H1 (cell line): ENCODE results near the gene GPC4. TPM values are rescaled to one million over a fixed set of nuclear protein-coding genes. Genes with fewer than 3 reads are reported as not detected.
A peak's percentile ranks its signal among the peaks of the same experiment; 100 is the strongest.

Experiments used
- CTCF ChIA-PET: fragments of 300-600 bp; sonication (Branson Sonifier 250); formaldehyde crosslinking; loops from one replicate; lab custom pipeline; 2021; ENCODE audit not compliant: partially characterized antibody; lab: Charles Lee
- POLR2A ChIA-PET: fragments of 300-600 bp; sonication (Branson Sonifier 250); formaldehyde crosslinking; loops from one replicate; lab custom pipeline; 2021; ENCODE audit warnings: inconsistent platforms; ENCODE audit not compliant: partially characterized antibody; lab: Charles Lee
- DNase-seq, 2 experiments: peaks; one replicate each; pipeline versions ENCODE4 v3.0.0 to v3.0.0-alpha.2; 2010 to 2022; ENCODE audit warnings: low spot score in 2 of 2, low read depth in 1 of 2, mixed read lengths in 1 of 2
- FAIRE-seq: peaks from 2 replicates; lab custom pipeline; 2011; peaks lifted over from hg19 to GRCh38; lab: Jason Lieb, UNC
- H2AFZ ChIP-seq: 2 replicates; pipeline ENCODE4 v1.8.1; 2012; ENCODE audit warnings: low read length, inconsistent platforms
- H2AK5ac ChIP-seq: 2 replicates; pipeline ENCODE4 v1.6.1; 2013; ENCODE audit warnings: low read depth, low read length
- H2BK120ac ChIP-seq: replicated peaks from 2 replicates; pipeline ENCODE3; 2013; ENCODE audit warnings: low read depth, low read length, inconsistent platforms
- H2BK12ac ChIP-seq: 2 replicates; pipeline ENCODE4 v1.6.1; 2013; ENCODE audit warnings: low read depth, low read length
- H2BK15ac ChIP-seq: 2 replicates; pipeline ENCODE4 v1.6.1; 2013; ENCODE audit warnings: low read length
- H2BK20ac ChIP-seq: 2 replicates; pipeline ENCODE4 v1.6.1; 2013; ENCODE audit warnings: low read length
- H2BK5ac ChIP-seq: 2 replicates; pipeline ENCODE4 v1.6.1; 2013; ENCODE audit warnings: low read depth, low read length
- H3K14ac ChIP-seq: 2 replicates; pipeline ENCODE4 v1.6.1; 2013; ENCODE audit warnings: inconsistent platforms; ENCODE audit not compliant: insufficient read length
- H3K18ac ChIP-seq: 2 replicates; pipeline ENCODE4 v1.6.1; 2013; ENCODE audit warnings: low read length; ENCODE audit errors: extremely low read depth
- H3K23ac ChIP-seq: 2 replicates; pipeline ENCODE4 v1.6.1; 2013; ENCODE audit warnings: inconsistent platforms; ENCODE audit not compliant: insufficient read length
- H3K23me2 ChIP-seq: 2 replicates; pipeline ENCODE4 v1.6.1; 2013; ENCODE audit warnings: low read depth, low read length
- H3K27ac ChIP-seq: 2 replicates; pipeline ENCODE4 v1.6.1; 2011; ENCODE audit warnings: low read depth, low read length, inconsistent platforms
- H3K27me3 ChIP-seq, 4 experiments: replicated peaks in 1 of 4; 1 replicate in 1 of 4; 2 replicates in 3 of 4; pipeline versions ENCODE4 v1.6.1 to v1.8.1; 2011 to 2013; ENCODE audit warnings: low read length in 3 of 4, mild to moderate bottlenecking in 3 of 4, inconsistent platforms in 2 of 4, mixed read lengths in 2 of 4, moderate library complexity in 1 of 4; ENCODE audit not compliant: control insufficient read depth in 3 of 4, insufficient read depth in 3 of 4; ENCODE audit errors: extremely low read depth in 1 of 4
- H3K36me3 ChIP-seq, 4 experiments: 2 replicates each; pipeline versions ENCODE4 v1.6.1 to v1.8.1; 2011 to 2013; ENCODE audit warnings: mild to moderate bottlenecking in 4 of 4, low read length in 3 of 4, moderate library complexity in 2 of 4, control low read depth in 1 of 4, inconsistent platforms in 1 of 4; ENCODE audit not compliant: insufficient read depth in 4 of 4, control insufficient read depth in 2 of 4
- H3K4ac ChIP-seq: replicated peaks from 2 replicates; pipeline ENCODE3; 2013; ENCODE audit warnings: low read length, low read depth, mixed read lengths, inconsistent platforms; ENCODE audit not compliant: insufficient read length
- H3K4me1 ChIP-seq, 4 experiments: replicated peaks in 1 of 4; 1 replicate in 1 of 4; 2 replicates in 3 of 4; pipeline versions ENCODE4 v1.6.1 to v1.8.1; 2011 to 2013; ENCODE audit warnings: low read length in 3 of 4, inconsistent platforms in 2 of 4, mixed read lengths in 1 of 4; ENCODE audit not compliant: insufficient read depth in 4 of 4, control insufficient read depth in 3 of 4
- H3K4me2 ChIP-seq, 2 experiments: 2 replicates each; pipeline versions ENCODE4 v1.6.1 to v1.8.1; 2011 to 2013; ENCODE audit warnings: low read depth in 2 of 2, low read length in 2 of 2, control low read depth in 1 of 2, inconsistent platforms in 1 of 2, mild to moderate bottlenecking in 1 of 2; ENCODE audit not compliant: insufficient read depth in 1 of 2
- H3K4me3 ChIP-seq, 4 experiments: fragments of 200-600, 300-600 bp in 1 of 4; sonication (generic), shearing (Covaris generic), sonication (Bioruptor Twin) in 1 of 4; 2 replicates each; pipeline versions ENCODE4 v1.5.1 to v1.8.1; 2011 to 2016; ENCODE audit warnings: low read length in 4 of 4, low read depth in 3 of 4, control low read depth in 2 of 4, inconsistent platforms in 2 of 4, mild to moderate bottlenecking in 2 of 4, mixed read lengths in 1 of 4, moderate library complexity in 1 of 4; ENCODE audit not compliant: insufficient read depth in 2 of 4; ENCODE audit errors: extremely low read depth in 1 of 4
- H3K56ac ChIP-seq: replicated peaks from 2 replicates; pipeline ENCODE3; 2013; ENCODE audit warnings: low read depth, mild to moderate bottlenecking, mixed read lengths, low read length, inconsistent platforms; ENCODE audit not compliant: insufficient read length
- H3K79me1 ChIP-seq: 2 replicates; pipeline ENCODE4 v1.6.1; 2013; ENCODE audit warnings: low read depth, low read length, control low read depth
- H3K79me2 ChIP-seq, 2 experiments: 2 replicates each; pipeline versions ENCODE4 v1.6.1 to v1.8.1; 2012 to 2013; ENCODE audit warnings: low read length in 2 of 2, mild to moderate bottlenecking in 2 of 2, inconsistent platforms in 1 of 2; ENCODE audit not compliant: insufficient read depth in 2 of 2, control insufficient read depth in 1 of 2
- H3K9ac ChIP-seq, 4 experiments: replicated peaks in 1 of 4; 1 replicate in 1 of 4; 2 replicates in 3 of 4; pipeline versions ENCODE4 v1.6.1 to v1.8.1; 2011 to 2013; ENCODE audit warnings: low read depth in 3 of 4, low read length in 3 of 4, control low read depth in 2 of 4, mild to moderate bottlenecking in 2 of 4, moderate library complexity in 2 of 4, inconsistent platforms in 1 of 4; ENCODE audit errors: extremely low read depth in 1 of 4
- H3K9me3 ChIP-seq, 2 experiments: 2 replicates each; pipeline versions ENCODE4 v1.6.1 to v1.8.1; 2012 to 2013; ENCODE audit warnings: mild to moderate bottlenecking in 2 of 2, moderate library complexity in 2 of 2, control low read depth in 1 of 2, inconsistent platforms in 1 of 2, low read depth in 1 of 2, low read length in 1 of 2, mixed read lengths in 1 of 2; ENCODE audit not compliant: insufficient read depth in 2 of 2
- H4K20me1 ChIP-seq, 2 experiments: replicated peaks in 1 of 2; 2 replicates each; pipeline versions ENCODE3 to v1.8.1; 2011 to 2013; ENCODE audit warnings: inconsistent platforms in 2 of 2, low read length in 2 of 2, mild to moderate bottlenecking in 1 of 2; ENCODE audit not compliant: insufficient read depth in 2 of 2, control insufficient read depth in 1 of 2
- H4K5ac ChIP-seq: 2 replicates; pipeline ENCODE4 v1.6.1; 2013; ENCODE audit warnings: low read length, low read depth, mixed read lengths, inconsistent platforms; ENCODE audit not compliant: insufficient read length
- H4K8ac ChIP-seq: 2 replicates; pipeline ENCODE4 v1.8.0; 2013; ENCODE audit warnings: mild to moderate bottlenecking, moderate library complexity, low read length, inconsistent platforms; ENCODE audit not compliant: insufficient read depth; ENCODE audit errors: extremely low read depth
- H4K91ac ChIP-seq: replicated peaks from 2 replicates; pipeline ENCODE3; 2013; ENCODE audit warnings: low read length, mixed read lengths, inconsistent platforms; ENCODE audit not compliant: insufficient read length
- PHF8 ChIP-seq: fragments of 200-600 bp; sonication (generic); conservative IDR thresholded peaks from 2 replicates; pipeline ENCODE4 v1.7.1; 2012; ENCODE audit warnings: low read depth, mild to moderate bottlenecking, inconsistent platforms, low read length, moderate library complexity
- WGBS, 2 experiments: shearing (Covaris generic) in 1 of 2; methylation state at CpG; one replicate each; pipeline versions ENCODE4 v1.1.6 to v1.1.7; 2013 to 2015; ENCODE audit warnings: low lambda C conversion rate in 2 of 2, mixed read lengths in 2 of 2, inconsistent platforms in 1 of 2, low coverage in 1 of 2, missing lambda C conversion rate in 1 of 2; ENCODE audit not compliant: insufficient replicate concordance in 2 of 2, insufficient coverage in 1 of 2, insufficient read length in 1 of 2; ENCODE audit errors: extremely low coverage in 1 of 2, missing lambda C conversion rate in 1 of 2; 5-methylcytosine and 5-hydroxymethylcytosine counted together
- polyA plus RNA-seq, 7 experiments: library from polyadenylated mRNA; depleted of rRNA in 3 of 7; stranded (reverse) in 5 of 7; unstranded in 2 of 7; fragments of >200 nt in 5 of 7; fragments of 200-250 nt in 2 of 7; gene quantifications; 1 replicate in 5 of 7; 2 replicates in 1 of 7; 4 replicates in 1 of 7; pipeline versions ENCODE4 v1.2.1 to v1.2.3, GENCODE V29; 2011 to 2013; ENCODE audit warnings: missing spikeins in 2 of 7, mixed read lengths in 2 of 7
- total RNA-seq: library from RNA; stranded (reverse); fragmentation: NEBNext Ultra II Directional; extraction: Animal tissue kit (Norgen Biotek cat#: 25700); gene quantifications from 2 replicates; pipeline ENCODE4 v1.2.1, GENCODE V29; 2021

GPC4 gene
- total and polyA plus RNA-seq, 2 of the 8 experiments (the other 6 are each of a cell fraction or from before 2014, with no cell fraction given) = 46.8 to 230 TPM

DNA sequence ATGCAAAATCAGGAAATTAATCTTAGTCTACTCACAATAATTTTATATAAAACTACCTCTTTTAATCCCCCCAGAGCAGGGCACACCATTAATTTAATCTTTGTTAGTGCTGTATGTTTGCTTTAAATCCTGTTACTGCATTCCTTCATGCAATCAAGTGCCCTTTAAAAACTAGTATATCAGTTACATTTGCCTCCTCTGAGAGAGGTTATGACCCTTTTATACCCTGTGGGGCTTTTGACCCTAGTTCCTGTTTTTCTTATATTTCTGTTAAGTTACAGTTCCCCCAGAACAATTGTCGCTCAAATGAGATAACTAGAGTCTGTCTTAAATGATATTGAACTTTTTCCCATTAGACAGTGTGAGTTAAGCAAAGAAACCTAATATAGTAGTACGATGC is 46.2 kb downstream of the GPC4 start:
- Histone ChIP-seq H3K23ac (no peak overlapping the region), H2AK5ac (no peak overlapping the region), H2BK20ac (no peak overlapping the region), H2BK12ac (no peak overlapping the region), H3K9ac (no peak overlapping the region)
- CTCF ChIA-PET = no interaction called here
- no peak for DNase-seq
- no peak for TF ChIP-seq PHF8
- TF ChIP-seq, all 59 proteins: peak for 0
- Histone ChIP-seq H3K4me3 (no peak overlapping the region), H3K79me1 (no peaks in the 10 kb centered on the region), H4K91ac (no peak overlapping the region), H4K8ac (no peak overlapping the region), H2BK5ac (no peak overlapping the region), H3K4me1 (peaks cover 0 to 4% (median 0%) of the 10 kb centered on the region in 4 experiments; a peak in 2 of 7 replicates), H3K27me3 (no peaks in the 10 kb centered on the region), H3K4ac (no peak overlapping the region), H3K23me2 (no peaks in the 10 kb centered on the region), H2BK120ac (no peak overlapping the region), H3K27ac (no peak overlapping the region), H3K14ac (no peak overlapping the region), H3K4me2 (no peak overlapping the region), H3K9me3 (no peaks in the 10 kb centered on the region), H2BK15ac (no peak overlapping the region), H4K5ac (no peak overlapping the region), H3K79me2 (peaks cover 0 to 97% of the 10 kb centered on the region in 2 experiments; a peak in 3 of 4 replicates), H4K20me1 (peaks cover 4 to 9% of the 10 kb centered on the region in 2 experiments), H3K36me3 (peaks cover 0 to 7% (median 3%) of the 10 kb centered on the region in 4 experiments; a peak in 5 of 8 replicates), H3K56ac (no peak overlapping the region), H2AFZ (no peak overlapping the region), H3K18ac (no peak overlapping the region)
- peak; percentile 39 for FAIRE-seq
- POLR2A ChIA-PET = no interaction called here
- 97% methylated on average over 2 of the region's 2 CpGs; no CpG with 5 or more reads in 1 of the 2 experiments for WGBS, 2 experiments
